ENCODE results near the gene H2BW2. TPM values are rescaled to one million over a fixed set of nuclear protein-coding genes. Genes with fewer than 3 reads are reported as not detected.
"Not testable (repeated sequence)": the region's sequence is repeated elsewhere in the genome, so short reads cannot be mapped to it uniquely, and the experiment has no call there.

The H2BW2 gene
- total RNA-seq, 4 donors from 2014 or later, result not detected

GRCh38 chrX:104041003-104041402 is 1.2 kb downstream of the H2BW2 start:
- ATAC-seq (ENCODE audit: low FRiP score) (no peak), DNase-seq (ENCODE audit: low spot score) (no peak)
- no peak for TF ChIP-seq CTCF (IDR thresholded peaks at IDR 0.05)

- no peak for TF ChIP-seq CTCF (IDR thresholded peaks at IDR 0.05)
- no peak for DNase-seq (ENCODE audit: low spot score)
- no peak for ATAC-seq (ENCODE audit: low FRiP score)
Measured at GRCh38 chrX:104045642-104046041, 5.9 kb downstream of the H2BW2 start.

- no peak for ATAC-seq (ENCODE audit: low FRiP score)
- no peak for DNase-seq (ENCODE audit: low spot score)
- no peak for TF ChIP-seq CTCF (IDR thresholded peaks at IDR 0.05)
Measured at GRCh38 chrX:104047171-104047570, 7.4 kb downstream of the H2BW2 start.

GRCh38 chrX:104054956-104055355 is 15.2 kb downstream of the H2BW2 start:
- ATAC-seq (ENCODE audit: low FRiP score); DNase-seq (ENCODE audit: low spot score): not testable (repeated sequence)

- not testable (repeated sequence) for DNase-seq (ENCODE audit: low spot score); ATAC-seq (ENCODE audit: low FRiP score)
Measured at GRCh38 chrX:104062636-104063035, 22.9 kb downstream of the H2BW2 start.

- ATAC-seq (ENCODE audit: low FRiP score), result peak; percentile 75
- not testable (repeated sequence) for DNase-seq (ENCODE audit: low spot score)
Measured at GRCh38 chrX:104075778-104076445, 36.2 kb downstream of the H2BW2 start, which contains the start of gene TMSB15C. Gene TMSB15C, minus strand, starts transcription at chrX:104076236.

GRCh38 chrX:104077854-104078253 is 38.1 kb downstream of the H2BW2 start:
- not testable (repeated sequence) for DNase-seq (ENCODE audit: low spot score); ATAC-seq (ENCODE audit: low FRiP score)

- TF ChIP-seq CTCF (IDR thresholded peaks at IDR 0.05), result no peak
- DNase-seq (ENCODE audit: low spot score) (no peak), ATAC-seq (ENCODE audit: low FRiP score) (no peak)
Measured at GRCh38 chrX:104084063-104084462, 44.3 kb downstream of the H2BW2 start.

- ATAC-seq (ENCODE audit: low FRiP score) (no peak), DNase-seq (ENCODE audit: low spot score) (no peak)
- TF ChIP-seq CTCF (IDR thresholded peaks at IDR 0.05), result no peak
Measured at GRCh38 chrX:104084534-104085277, 45.0 kb downstream of the H2BW2 start.
